GM19023 (cell line): ENCODE measurements around the gene TMEM144.
"Not testable (repeated sequence)": the region's sequence is repeated elsewhere in the genome, so short reads cannot be mapped to it uniquely, and the experiment has no call there.

Experiments used
- ATAC-seq: cut with Tn5 transposase; IDR thresholded peaks from one replicate; pipeline ENCODE4 v1.9.1; 2021; ENCODE audit warnings: mild to moderate bottlenecking, moderate library complexity; ENCODE audit not compliant: unreplicated experiment

TMEM144 gene

DNA sequence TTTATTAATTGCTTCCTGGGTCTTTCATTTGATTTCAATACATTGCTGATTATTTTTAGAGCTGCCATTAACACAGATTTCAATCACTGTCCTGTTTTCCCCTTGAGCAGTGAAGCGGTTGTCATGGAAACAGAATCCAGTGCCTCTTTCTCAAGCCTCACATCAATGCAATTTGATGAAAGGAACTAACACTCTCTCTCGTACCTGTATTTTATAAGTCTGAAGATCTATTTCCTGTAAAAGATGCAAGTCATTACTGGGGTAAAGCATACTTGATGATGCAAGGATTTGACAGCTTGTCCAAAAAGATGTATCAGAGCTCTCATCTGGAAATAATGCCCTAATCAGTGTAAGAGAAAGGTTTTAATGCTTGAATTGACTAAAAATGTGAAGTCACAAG lies 19.6 kb upstream of the TMEM144 start:
- no peak for ATAC-seq

GRCh38 chr4:158192439-158193158 lies 17.7 kb upstream of the TMEM144 start:
- ATAC-seq = no peak

- ATAC-seq = no peak
Measured at GRCh38 chr4:158193171-158193749, 17.0 kb upstream of the TMEM144 start.

DNA sequence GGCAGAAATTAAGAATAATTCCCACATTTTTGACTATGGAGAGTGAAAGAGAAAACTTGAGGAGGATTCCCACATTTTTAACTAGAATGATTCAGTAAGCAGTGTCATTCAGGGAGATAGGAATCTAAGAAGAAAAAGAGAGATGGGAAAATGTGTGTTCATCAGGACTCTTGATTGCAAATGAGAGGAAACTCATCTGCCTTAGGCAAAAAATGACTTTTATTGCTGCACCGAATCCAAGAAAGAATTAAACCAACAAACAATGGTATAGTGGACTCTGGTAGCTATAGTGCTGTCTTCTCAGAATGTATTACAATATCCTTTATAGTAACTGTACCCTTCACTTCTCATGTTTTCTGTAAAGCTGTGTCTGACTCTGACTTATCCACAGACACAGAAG lies 15.0 kb upstream of the TMEM144 start:
- no peak for ATAC-seq

GRCh38 chr4:158197194-158197776 lies 13.0 kb upstream of the TMEM144 start:
- no peak for ATAC-seq

DNA sequence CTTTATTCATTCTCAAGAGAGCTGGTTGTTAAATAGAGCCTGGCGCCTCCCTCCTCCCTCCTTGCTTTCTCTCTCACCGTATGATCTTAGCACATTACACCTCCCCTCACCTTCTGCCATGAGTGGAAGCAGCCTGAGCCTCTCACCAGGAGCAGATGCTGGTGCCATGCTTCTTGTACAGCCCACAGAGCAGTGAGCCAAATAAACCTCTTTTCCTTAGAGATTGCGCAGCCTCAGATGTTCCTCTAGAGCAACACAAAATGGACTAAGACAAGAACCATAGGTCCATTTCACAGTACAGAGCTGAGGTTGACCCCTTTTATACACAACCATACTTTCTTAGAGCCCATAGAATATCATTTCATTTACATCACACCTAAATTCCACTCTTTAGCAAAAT lies 10.1 kb upstream of the TMEM144 start:
- no peak for ATAC-seq

DNA sequence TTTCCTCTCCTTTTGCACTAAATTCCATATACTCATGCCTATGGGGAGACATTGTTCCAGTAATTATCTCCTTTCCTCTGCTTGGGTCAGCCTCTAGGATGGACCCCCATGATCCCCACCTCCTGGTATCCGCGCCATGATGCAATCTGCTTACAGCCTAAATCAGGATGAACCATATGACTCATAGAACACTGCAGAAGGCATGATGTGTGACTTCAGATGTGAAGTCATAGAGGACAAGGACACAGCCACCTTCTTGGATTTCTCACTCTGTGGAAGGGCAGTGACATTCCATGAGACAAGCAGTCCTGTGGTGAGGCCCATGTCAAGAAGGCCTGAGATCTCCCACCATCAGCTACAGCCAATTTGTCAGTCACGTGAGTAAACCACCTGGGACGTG lies 9.0 kb upstream of the TMEM144 start:
- no peak for ATAC-seq

GRCh38 chr4:158201876-158202275 lies 8.4 kb upstream of the TMEM144 start:
- ATAC-seq = no peak

GRCh38 chr4:158202481-158202880 lies 7.8 kb upstream of the TMEM144 start:
- ATAC-seq = no peak

DNA sequence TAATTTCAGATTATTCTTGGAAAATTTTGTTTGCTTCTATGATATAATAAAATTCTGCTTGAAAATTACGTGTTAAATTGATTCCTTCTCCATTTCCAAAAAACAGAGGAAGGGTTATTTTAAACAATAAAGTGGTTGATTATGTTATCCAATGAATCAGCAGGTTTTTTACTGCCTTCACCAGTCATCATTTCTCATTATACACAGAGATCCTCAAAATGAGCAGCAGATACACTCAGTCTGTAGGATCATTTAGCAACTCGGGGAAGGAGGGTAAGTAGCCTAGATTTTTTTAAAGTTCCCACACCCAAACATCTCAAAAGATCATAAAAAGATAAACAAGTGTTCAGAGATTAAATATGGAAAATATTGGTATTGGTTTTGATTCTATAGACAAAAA lies 6.8 kb upstream of the TMEM144 start:
- ATAC-seq = no peak

DNA sequence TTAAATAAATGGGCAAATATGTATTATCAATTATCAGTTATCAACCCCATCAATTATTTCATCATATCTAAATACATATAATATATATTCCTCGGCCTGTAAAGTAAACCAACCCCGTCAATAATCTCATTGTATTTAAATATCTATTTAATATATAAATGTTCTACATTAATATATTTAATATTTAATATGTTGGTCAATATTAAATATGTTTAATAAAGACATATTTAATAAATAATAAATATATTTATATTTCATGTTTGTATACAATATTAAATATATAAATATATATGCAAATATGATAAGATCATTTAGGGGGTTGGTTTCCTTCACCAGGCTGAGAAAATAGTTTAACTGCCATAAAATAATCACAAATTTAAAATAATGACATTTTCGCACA lies 6.4 kb upstream of the TMEM144 start:
- ATAC-seq = no peak

GRCh38 chr4:158208963-158209640 lies 1.2 kb upstream of the TMEM144 start:
- no peak for ATAC-seq

DNA sequence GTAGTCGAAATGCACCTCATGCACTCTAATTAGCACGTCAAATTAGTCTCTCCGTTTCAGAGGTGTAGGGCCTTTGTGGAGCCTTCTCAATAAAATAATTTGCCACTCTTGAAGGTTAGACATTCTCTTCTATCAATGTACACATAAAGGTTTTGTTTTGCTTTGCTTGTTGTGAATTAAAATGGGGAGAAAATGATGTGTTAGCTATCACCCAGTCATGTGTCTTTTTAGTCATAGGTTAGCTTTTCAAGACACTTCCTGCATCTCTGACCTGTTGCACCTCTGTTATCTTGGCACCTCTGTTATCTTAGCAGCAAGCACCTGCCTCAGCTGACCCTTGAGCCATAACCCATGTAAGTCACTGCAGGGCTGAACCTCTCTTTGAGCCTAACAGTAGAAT lies 936 bp downstream of the TMEM144 start:
- ATAC-seq = no peak

DNA sequence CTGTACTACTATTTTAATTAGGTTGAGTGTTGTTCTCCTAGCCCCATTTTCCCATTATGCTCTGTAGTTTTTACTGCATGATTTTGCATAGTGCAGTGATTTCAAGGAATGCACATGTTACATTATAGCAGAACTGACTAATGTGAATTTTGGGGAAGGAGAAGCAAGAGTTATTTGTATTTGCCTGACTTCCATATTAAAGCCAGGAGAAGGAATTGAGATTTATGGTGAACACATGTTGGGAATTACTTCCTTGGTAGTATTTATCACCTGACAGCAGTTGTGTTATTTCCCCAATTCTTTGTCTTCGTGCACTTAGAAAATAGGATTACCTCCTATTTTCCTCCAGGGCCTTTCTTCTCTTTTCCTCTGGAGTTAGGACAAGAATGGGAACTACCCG lies 3.2 kb downstream of the TMEM144 start:
- ATAC-seq = no peak

GRCh38 chr4:158214856-158215255 lies 4.6 kb downstream of the TMEM144 start:
- no peak for ATAC-seq

- ATAC-seq = no peak
Measured at GRCh38 chr4:158217763-158218162, 7.5 kb downstream of the TMEM144 start.

GRCh38 chr4:158219623-158220022 lies 9.3 kb downstream of the TMEM144 start:
- no peak for ATAC-seq

GRCh38 chr4:158224318-158224717 lies 14.0 kb downstream of the TMEM144 start:
- not testable (repeated sequence) for ATAC-seq

DNA sequence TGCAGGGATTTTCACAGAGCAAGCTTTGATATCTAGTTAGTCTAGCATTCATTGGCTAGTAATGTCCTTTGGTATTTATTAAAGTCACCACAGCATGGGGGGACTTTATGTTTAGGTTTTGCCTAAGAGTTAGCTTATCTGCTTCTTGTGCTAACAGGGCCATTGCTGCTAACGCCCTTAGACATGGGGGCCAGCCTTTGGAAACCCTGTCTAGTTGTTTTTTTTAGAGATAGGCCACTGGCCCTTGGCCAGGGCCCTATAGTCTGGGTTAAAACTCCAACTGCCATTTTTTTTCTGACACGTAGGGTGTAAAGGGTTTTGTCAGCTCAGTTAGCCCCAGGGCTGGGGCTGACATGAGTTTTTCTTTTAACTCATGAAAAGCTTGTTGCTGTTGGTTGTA lies 14.7 kb downstream of the TMEM144 start:
- ATAC-seq = not testable (repeated sequence)

- not testable (repeated sequence) for ATAC-seq
Measured at GRCh38 chr4:158227880-158228279, 17.6 kb downstream of the TMEM144 start.

DNA sequence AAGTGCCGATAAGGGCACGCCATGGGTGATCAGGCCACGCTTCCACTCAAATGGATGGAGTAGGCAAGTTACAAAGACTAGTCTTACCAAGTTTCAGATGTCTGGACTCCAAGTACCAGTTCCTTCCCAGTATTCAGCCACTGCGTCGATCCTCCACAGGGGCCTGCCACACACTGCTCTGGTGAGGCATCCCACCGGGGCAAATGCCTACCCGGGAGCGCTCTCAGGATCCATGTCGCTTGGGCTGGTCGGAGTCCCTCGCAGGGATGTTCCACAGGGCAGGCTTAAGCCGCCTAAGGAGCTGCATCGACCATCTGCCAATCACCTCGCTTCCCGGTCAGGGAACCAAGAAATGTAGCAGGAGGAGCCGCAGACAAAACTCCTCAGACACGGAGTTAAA lies 18.1 kb downstream of the TMEM144 start:
- not testable (repeated sequence) for ATAC-seq

GRCh38 chr4:158229768-158230167 lies 19.5 kb downstream of the TMEM144 start:
- ATAC-seq = no peak
